ENCODE data around the gene NLRP5. TPM values are rescaled to one million over a fixed set of nuclear protein-coding genes. Genes with fewer than 3 reads are reported as not detected.

The NLRP5 gene
- total RNA-seq, 6 donors from 2014 or later: not detected

DNA sequence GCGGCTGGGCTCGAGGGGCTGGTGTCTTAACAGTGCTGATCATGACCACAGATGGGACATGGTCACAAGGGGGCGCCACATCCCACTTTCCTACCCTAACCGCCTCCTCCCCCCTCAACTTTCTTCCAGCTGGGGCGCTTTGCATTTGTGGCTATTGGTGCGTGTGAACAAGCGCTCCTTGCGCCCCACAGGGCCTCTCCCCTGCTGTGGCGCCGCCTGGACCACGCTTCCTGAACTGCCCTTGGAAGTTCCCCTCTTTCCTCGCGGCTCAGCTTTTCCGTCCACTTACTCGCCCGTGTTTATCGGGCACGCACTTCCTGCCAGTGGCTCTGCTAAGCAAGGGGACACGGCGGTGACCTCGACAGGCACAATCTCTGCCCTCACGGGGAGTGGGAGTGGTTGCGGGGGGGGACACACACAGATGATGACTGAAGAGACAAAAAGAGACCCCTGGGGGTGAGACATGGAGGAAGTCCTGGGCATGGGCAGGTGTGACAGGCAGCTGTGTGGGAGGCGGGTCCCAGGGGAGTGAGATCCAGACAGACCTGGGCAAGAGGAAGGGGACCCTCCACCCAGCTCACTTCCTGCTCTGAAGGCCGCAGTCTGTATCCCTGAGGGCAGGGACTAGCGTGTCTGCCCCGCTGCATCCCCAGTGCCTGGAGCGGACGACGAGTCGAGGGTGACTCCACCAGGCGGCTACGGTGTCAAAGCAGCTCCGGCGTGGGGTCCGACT lies 94.3 kb downstream of the NLRP5 start:
- ATAC-seq (ENCODE audit: low FRiP score in 2 of 2): peak; percentile 78 to 89
- 3 to 6% methylated on average over 16 to 36 of the region's 36 CpGs for WGBS, 2 donors

DNA sequence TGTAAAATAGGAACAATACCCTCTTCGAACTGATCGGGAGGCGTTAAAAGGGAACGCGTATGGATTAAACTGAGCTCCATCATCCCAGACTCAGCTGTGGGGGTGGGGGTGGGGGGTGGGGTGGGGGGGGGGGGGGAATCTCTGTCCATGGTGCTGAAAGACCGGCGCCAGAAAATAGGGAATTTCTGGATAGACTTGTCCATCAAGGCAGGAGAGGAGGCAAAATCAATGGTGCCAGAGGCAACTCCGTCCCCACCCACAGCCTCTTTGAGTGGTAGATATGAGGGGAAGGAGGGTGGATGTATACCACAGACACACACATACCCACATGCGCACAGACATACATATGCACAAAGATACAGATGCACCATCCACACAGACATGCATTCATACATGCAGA lies 97.1 kb downstream of the NLRP5 start:
- TF ChIP-seq POLR2AphosphoS5 (IDR thresholded peaks at IDR 0.05) (no peak), CTCF (IDR thresholded peaks at IDR 0.05) (no peak), POLR2A (IDR thresholded peaks at IDR 0.05) (no peak), EP300 (IDR thresholded peaks at IDR 0.05) (no peak)
- WGBS, 2 donors: 51 to 63% methylated on average over 9 of the region's 9 CpGs

More for the DNA sequence above, 94.3 kb downstream of the NLRP5 start:
- H3K9me3 ChIP-seq: no peaks in the 10 kb centered on the region
- H3K27me3 ChIP-seq: no peaks in the 10 kb centered on the region
- peak overlapping the region; percentile 35 to 52 (median 42) for H3K4me3 ChIP-seq
- peaks cover 0 to 5% (median 0%) of the 10 kb centered on the region in 4 donors for H3K36me3 ChIP-seq
- H3K27ac ChIP-seq: peak overlapping the region; percentile 1 to 69 (median 58)
- TF ChIP-seq POLR2A (IDR thresholded peaks at IDR 0.05): no peak
- TF ChIP-seq POLR2AphosphoS5 (IDR thresholded peaks at IDR 0.05): peak in 1 of 2 donors; percentile 33
- TF ChIP-seq CTCF (IDR thresholded peaks at IDR 0.05): peak; percentile 34 to 78 (median 72)
- no peak for TF ChIP-seq EP300 (IDR thresholded peaks at IDR 0.05)
- peak; percentile 80 to 83 for DNase-seq
- H3K4me1 ChIP-seq: peaks cover 10 to 14% (median 12%) of the 10 kb centered on the region in 4 donors

GRCh38 chr19:56084835-56085536 lies 98.4 kb downstream of the NLRP5 start:
- no peaks in the 10 kb centered on the region for H3K27me3 ChIP-seq
- H3K36me3 ChIP-seq: peaks cover 5 to 38% (median 30%) of the 10 kb centered on the region in 4 donors
- ATAC-seq (ENCODE audit: low FRiP score in 2 of 2): no peak
- DNase-seq: peak in 1 of 2 donors; percentile 48
- no peak overlapping the region for H3K27ac ChIP-seq
- 79 to 86% methylated on average over 16 to 18 of the region's 18 CpGs for WGBS, 2 donors
- peaks cover 10 to 15% (median 12%) of the 10 kb centered on the region in 4 donors for H3K4me1 ChIP-seq
- TF ChIP-seq CTCF (IDR thresholded peaks at IDR 0.05): no peak
- no peak for TF ChIP-seq EP300 (IDR thresholded peaks at IDR 0.05)
- no peak for TF ChIP-seq POLR2AphosphoS5 (IDR thresholded peaks at IDR 0.05)
- no peak for TF ChIP-seq POLR2A (IDR thresholded peaks at IDR 0.05)
- no peak overlapping the region for H3K4me3 ChIP-seq
- H3K9me3 ChIP-seq: no peaks in the 10 kb centered on the region

More for the DNA sequence above, 97.1 kb downstream of the NLRP5 start:
- Histone ChIP-seq H3K36me3 (peaks cover 4 to 25% (median 19%) of the 10 kb centered on the region in 4 donors), H3K4me3 (no peak overlapping the region), H3K27me3 (no peaks in the 10 kb centered on the region), H3K4me1 (peaks cover 10 to 15% (median 12%) of the 10 kb centered on the region in 4 donors), H3K9me3 (no peaks in the 10 kb centered on the region), H3K27ac (no peak overlapping the region)
- DNase-seq (no peak), ATAC-seq (ENCODE audit: low FRiP score in 2 of 2) (no peak)

GRCh38 chr19:56085571-56086275 lies 99.1 kb downstream of the NLRP5 start:
- no peaks in the 10 kb centered on the region for H3K9me3 ChIP-seq

More at GRCh38 chr19:56085571-56086275, 99.1 kb downstream of the NLRP5 start:
- DNase-seq (no peak), ATAC-seq (ENCODE audit: low FRiP score in 2 of 2) (no peak)
- Histone ChIP-seq H3K27me3 (no peaks in the 10 kb centered on the region), H3K27ac (no peak overlapping the region), H3K36me3 (peaks cover 5 to 40% (median 33%) of the 10 kb centered on the region in 4 donors), H3K4me1 (peaks cover 9 to 14% (median 12%) of the 10 kb centered on the region in 4 donors), H3K4me3 (no peak overlapping the region)
- WGBS, 2 donors: 80 to 90% methylated on average over 6 to 10 of the region's 10 CpGs
- TF ChIP-seq EP300 (IDR thresholded peaks at IDR 0.05): no peak
- no peak for TF ChIP-seq CTCF (IDR thresholded peaks at IDR 0.05)
- TF ChIP-seq POLR2AphosphoS5 (IDR thresholded peaks at IDR 0.05): no peak
- no peak for TF ChIP-seq POLR2A (IDR thresholded peaks at IDR 0.05)
